Retinal pigment epithelial cell (primary cell): ENCODE data around the gene ZC3H7A.

Experiments
- DNase-seq: peaks from one replicate; pipeline ENCODE4 v3.0.0-alpha.2; 2010; ENCODE audit warnings: low read depth
- H3K4me3 ChIP-seq: 2 replicates; pipeline ENCODE4 v1.5.1; 2011; ENCODE audit warnings: mild to moderate bottlenecking, low read length, control low read depth, moderate library complexity
- TF ChIP-seq, protein P1 (sequence below): conservative IDR thresholded peaks from 2 replicates; pipeline ENCODE4 v1.5.1; 2011; ENCODE audit warnings: low read depth, low read length, control low read depth, inconsistent platforms

Gene ZC3H7A

GRCh38 chr16:11731222-11731621 lies 65.8 kb downstream of the ZC3H7A start:
- no peak overlapping the region for H3K4me3 ChIP-seq
- TF ChIP-seq, protein P1, sequence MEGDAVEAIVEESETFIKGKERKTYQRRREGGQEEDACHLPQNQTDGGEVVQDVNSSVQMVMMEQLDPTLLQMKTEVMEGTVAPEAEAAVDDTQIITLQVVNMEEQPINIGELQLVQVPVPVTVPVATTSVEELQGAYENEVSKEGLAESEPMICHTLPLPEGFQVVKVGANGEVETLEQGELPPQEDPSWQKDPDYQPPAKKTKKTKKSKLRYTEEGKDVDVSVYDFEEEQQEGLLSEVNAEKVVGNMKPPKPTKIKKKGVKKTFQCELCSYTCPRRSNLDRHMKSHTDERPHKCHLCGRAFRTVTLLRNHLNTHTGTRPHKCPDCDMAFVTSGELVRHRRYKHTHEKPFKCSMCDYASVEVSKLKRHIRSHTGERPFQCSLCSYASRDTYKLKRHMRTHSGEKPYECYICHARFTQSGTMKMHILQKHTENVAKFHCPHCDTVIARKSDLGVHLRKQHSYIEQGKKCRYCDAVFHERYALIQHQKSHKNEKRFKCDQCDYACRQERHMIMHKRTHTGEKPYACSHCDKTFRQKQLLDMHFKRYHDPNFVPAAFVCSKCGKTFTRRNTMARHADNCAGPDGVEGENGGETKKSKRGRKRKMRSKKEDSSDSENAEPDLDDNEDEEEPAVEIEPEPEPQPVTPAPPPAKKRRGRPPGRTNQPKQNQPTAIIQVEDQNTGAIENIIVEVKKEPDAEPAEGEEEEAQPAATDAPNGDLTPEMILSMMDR: no peak
- DNase-seq: no peak

GRCh38 chr16:11729787-11730186 lies 67.3 kb downstream of the ZC3H7A start:
- TF ChIP-seq, protein P1: no peak
- no peak for DNase-seq
- H3K4me3 ChIP-seq: no peak overlapping the region

- DNase-seq: no peak
- TF ChIP-seq, protein P1: no peak
- no peak overlapping the region for H3K4me3 ChIP-seq
These were observed 69.1 kb downstream of the ZC3H7A start for GRCh38 chr16:11727796-11728543.

- DNase-seq: no peak
- no peak overlapping the region for H3K4me3 ChIP-seq
- TF ChIP-seq, protein P1: no peak
These were observed 71.0 kb downstream of the ZC3H7A start for GRCh38 chr16:11726008-11726407.

- no peak overlapping the region for H3K4me3 ChIP-seq
- no peak for DNase-seq
- TF ChIP-seq, protein P1: no peak
These were observed 71.6 kb downstream of the ZC3H7A start for GRCh38 chr16:11725457-11725856.

DNA sequence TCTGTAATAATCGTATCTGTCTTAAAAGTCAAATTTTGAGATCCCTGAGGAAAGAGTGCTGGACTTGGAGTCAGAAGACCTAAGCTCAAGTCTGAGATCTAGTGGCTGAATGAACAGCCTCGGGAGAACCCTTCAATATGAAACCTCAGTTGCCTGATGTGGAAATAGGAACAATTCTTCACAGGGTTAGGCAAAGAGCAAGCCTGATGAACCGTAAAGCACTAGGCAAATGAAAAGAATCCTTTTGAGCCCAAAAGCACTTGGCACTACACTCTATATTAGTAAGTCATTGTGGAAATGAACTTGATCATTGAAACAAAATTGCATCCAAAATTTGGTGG lies 74.6 kb downstream of the ZC3H7A start:
- no peak overlapping the region for H3K4me3 ChIP-seq
- TF ChIP-seq, protein P1: no peak
- no peak for DNase-seq

- TF ChIP-seq, protein P1: no peak
- DNase-seq: no peak
- no peak overlapping the region for H3K4me3 ChIP-seq
These were observed 75.1 kb downstream of the ZC3H7A start for GRCh38 chr16:11721781-11722467.
